ENCODE results near the gene UBQLN1.

UBQLN1 gene

DNA sequence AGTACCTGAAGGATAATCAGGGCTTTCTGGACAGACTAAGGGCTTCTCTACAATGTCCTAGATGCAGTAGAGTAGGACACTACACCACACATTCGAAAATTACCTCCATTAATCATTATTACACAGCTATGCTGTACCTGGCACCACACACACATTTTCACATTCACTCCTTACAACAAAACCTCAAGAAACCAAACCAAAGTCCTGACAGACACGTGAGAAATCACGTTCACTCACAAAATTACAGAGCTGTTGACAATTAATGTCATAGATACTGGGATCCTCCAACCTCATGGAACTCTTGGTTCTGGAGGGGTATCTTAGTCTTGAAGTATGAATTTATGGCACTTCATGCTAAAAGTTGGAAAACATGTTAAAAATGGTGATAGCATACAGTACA, 16.3 kb downstream of the UBQLN1 start:
- DNase-seq (ENCODE audit: low read depth in 2 of 2): no peak

DNA sequence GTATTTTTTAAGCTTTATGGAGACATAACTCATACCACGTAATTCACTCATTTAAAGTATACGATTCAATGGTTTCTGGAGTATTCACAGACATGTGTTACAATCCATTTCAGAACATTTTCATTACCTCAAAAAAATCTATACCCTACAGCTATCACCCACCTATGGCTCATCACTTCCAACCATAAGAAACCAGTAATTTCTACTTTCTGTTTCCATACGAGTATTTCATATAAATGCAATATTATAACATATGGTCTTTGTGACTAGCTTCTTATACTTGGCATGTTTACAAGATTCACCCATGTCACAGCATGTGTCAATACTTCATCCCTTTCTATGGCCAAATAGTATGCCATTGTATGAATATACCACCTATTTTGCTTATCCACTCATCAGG, 18.8 kb downstream of the UBQLN1 start:
- no peak for DNase-seq (ENCODE audit: low read depth in 2 of 2)

DNA sequence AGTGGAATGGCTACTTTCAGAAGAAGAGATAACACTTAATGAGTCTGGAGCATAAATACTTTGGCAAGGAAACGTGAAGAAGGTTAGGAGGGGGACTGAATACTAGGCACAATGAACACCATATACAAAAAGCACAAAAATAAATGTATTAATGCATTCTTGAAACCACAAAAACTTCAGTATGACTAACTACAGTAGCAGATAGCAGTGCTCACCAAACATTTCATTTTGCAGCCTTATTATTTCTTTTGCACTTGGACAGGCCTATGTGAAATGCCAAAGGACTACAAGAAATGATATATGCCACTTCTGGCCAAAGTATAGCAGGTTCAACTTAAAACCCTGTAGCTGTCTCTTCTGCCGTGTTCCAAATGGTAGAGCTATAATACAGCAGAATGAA, 26.3 kb downstream of the UBQLN1 start:
- no peak for DNase-seq (ENCODE audit: low read depth in 2 of 2)

DNA sequence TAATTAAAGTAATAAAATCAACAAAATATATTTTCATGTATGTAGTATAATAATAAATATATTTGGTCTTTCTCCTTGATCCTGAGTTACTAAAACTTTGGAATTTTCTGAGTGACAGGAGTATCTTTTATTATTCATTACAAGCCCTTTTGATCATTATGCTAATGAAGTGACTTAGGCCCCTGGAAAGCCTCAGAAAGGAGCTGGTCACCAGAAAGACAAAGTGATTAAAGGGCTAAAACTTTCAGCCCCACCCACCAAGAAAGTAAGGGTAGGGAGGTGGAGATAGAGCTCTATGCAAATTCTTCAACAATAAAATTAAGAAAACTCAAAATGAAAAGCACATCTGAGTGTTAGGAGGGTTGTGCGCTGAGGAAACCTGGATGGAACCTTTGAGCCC, 27.5 kb downstream of the UBQLN1 start:
- DNase-seq (ENCODE audit: low read depth in 2 of 2): no peak

DNA sequence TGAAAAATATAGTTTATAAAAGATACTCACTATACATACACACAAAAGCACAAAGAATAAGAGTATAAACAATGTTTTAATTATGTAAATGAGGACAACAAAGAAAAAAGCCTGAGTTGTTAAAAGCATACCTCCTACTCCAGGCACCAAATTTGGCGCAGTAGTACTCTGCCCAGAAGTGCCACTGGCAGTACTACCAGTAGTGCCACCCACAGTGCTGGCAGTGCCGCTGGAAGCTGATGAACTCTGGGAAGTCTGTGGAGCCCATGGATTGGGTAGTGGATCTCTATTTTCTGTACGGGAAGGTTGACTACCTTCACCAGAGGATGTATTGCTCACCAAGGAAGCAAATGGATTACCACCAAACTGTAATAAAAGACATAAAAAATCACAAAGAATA, 30.2 kb downstream of the UBQLN1 start:
- no peak for DNase-seq (ENCODE audit: low read depth in 2 of 2)

DNA sequence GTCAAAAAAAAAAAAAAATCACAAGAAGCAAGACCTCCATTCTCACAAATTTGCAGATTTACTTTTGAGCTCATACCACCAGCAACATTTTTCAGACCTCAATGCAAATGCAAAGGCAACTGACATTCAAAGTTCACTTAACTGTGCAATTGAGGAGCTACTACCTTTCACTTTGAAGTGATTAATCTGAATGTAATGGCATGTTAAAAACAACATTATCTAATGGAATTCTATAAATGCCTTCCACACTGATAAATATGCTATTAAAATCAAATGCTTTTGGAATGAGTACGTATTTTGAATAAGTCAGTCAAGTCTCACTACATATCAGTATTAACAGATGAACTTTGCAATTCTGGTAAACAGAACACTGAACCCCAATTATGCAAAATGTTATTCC, 32.3 kb downstream of the UBQLN1 start:
- no peak for DNase-seq (ENCODE audit: low read depth in 2 of 2)

DNA sequence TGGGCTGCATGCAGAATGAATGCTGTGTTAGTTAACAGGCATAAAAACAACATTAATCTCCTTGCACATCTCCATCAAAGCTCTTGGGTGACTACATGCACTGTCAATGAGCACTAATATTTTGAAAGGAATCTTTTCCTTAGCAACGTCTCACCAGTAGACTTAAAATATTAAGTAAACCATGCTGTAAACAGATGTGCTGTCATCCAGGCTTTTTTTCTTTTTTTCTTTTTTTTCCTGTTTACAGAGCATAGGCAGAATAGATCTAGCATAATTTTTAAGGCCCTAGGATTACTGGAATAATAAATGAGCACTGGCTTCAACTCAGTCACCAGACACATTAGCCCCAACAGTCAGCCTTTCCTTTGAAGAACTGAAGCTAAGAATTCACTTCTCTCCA, 36.3 kb downstream of the UBQLN1 start:
- DNase-seq (ENCODE audit: low read depth in 2 of 2): no peak

DNA sequence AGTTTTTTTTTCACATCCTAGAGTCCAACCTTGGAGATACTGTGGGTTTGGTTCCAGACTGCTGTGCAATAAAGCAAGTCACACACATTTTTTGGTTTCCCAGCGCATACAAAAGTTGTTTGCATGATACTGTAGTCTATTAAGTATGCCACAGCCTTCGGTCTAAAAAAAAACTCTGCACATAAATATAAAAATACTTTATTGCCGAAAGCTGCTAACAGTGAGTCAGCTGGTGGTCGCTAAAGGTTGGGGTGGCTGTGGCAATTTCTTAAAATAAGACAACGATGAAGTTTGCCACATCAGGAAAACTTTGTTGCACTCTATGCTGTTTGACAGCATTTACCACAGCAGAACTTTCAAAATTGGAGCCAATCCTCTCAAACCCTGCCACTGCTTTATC, 37.4 kb downstream of the UBQLN1 start:
- DNase-seq (ENCODE audit: low read depth in 2 of 2): no peak

DNA sequence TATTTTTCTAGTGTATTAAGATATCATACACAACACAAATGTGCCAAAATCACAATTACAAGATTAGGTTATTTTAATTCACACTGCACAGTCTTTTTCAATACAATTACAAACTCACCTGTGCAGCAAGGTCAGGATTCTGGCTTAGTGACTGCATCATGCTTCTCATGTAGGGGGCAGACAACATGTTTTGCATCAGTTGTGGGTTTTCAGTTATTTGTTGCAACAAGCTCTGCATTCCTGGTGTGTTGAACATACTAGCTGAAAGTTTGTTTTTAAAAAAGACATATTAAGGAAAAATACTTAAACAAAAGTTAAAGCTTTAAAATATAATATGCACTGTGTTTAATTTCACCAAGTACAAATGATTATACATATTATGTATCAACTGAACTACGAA, 38.7 kb downstream of the UBQLN1 start:
- DNase-seq (ENCODE audit: low read depth in 2 of 2): no peak

DNA sequence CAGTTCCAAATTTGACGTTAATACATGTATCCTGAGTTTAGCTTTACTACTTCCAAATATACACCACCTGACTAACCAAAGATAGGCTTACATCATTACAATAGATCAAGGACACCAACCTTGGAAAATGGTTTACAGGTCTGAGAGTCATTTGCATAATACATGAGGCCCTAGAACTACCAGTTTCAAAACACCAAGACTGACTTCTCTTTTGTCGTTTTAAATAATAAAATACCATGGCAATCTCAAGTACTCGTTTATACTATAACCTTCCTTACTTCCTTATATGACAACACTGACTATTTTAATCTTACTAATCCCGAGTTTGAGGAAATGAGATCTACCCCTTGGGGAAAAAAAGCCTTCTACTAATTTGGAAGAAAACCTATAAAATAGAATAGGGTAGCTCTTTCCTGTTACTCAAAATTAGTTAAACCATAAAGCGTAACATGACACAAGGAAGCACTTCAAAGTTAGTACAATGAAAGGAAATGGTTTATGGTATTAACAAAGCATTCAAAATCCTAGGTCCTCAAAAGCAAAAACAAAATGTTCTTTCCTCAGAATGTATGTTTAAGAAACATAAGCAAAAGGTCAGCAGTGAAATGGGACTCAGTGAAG, 42.1 kb downstream of the UBQLN1 start:
- no peak for DNase-seq (ENCODE audit: low read depth in 2 of 2)

DNA sequence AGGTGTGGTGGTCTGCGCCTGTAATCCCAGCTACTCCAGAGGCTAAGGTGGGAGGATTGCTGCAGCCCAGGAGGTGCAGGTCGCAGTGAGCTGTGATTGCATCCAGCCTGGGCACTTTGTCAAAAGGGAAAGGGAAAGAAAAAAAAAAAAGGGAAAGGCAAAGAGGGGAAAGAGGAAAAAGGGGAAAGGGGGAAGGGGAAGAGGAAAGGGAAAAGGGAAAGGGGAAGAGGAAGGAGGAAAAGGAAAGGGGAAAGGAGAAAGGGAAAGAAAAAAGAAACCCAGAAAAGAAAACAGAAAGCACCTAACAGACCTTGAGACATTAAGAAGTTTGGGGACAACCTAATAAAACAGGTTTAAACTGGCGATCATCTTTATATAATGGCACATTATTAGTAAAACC, 44.8 kb downstream of the UBQLN1 start:
- no peak for DNase-seq (ENCODE audit: low read depth in 2 of 2)

DNA sequence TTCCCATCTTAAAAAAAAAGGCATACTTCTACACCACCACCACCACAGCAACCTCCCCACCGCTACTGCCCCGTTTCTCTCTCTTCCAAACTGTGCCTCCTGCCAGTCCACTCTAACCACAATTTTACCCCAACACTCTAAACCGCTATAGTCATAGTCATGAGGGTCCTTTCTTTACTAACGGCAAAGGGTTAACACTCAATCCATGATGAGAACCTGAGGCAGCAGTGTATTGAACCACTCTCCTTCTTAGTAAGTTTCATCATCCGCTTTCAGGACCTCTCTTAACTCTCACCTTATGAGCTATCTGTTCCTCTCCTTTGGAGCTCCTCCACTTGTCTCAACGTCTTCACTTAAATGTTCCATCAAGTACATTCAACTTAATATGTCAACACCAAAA, 50.8 kb downstream of the UBQLN1 start:
- no peak for DNase-seq (ENCODE audit: low read depth in 2 of 2)

DNA sequence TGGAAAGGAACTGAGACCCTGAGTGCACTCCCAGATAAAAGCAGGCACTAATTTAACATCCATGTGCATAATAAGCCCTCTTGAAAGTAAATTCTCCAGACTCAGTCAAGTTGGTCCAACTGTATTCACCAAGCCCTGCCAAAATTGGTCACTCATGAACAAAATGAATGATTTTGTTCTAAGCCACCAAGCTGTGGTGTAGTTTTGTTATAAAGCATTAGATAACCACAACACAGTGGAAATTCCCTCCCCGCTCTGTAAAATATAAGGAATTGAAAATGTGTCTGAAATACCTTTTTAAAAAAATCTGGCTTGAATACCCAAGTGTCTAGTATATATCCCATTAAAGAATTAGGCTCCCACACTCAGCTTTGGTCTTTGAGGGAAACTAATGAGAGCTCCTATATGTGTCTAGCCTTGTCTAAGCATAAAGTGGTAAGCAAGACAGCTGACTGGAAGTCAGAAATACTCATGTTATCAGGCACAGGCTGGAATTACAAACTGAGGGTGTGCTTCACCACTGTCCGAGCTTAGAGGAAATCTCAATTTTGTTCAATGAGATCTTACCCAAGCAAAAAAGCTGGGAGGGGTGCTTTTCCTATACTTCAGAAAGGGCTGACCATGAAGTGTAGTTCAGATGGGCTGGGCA, 51.6 kb downstream of the UBQLN1 start:
- no peak for DNase-seq (ENCODE audit: low read depth in 2 of 2)

DNA sequence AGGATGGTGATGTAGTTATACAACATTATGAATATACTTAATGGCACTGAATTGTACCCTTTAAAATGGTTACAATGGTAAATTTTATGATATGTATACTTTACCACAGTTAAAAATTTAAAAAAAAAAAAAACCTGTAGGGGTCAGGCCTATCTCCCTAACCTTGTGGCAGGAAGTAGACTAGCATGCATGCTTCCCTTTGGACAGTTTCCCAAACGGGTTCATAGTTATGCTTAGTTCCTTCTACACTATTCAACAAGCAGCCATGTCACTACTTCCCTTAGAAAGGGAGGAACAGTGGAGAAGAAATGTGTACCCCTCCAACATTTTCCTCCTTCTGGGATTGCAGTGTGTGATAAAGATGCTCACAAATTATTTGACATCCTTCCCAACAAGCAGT, 52.3 kb downstream of the UBQLN1 start:
- no peak for DNase-seq (ENCODE audit: low read depth in 2 of 2)

DNA sequence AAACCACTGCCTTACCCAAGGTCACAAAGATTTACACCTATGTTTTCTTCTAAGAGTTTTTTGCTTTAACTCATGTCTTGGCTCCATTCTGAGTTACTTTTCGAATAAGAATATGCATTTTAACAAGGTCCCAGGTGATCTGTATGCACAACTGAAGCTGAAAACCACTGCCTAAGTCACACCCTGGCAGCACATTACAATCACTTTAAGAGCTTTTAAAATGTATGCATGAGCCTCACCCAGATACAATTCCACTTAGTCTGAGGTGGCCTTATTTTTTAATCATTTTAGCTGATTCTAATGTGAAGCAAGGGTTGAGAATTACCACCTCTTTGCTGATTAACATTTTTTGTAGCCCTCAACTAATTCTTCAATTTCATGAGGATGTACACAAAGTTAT, 55.3 kb downstream of the UBQLN1 start:
- no peak for DNase-seq (ENCODE audit: low read depth in 2 of 2)

DNA sequence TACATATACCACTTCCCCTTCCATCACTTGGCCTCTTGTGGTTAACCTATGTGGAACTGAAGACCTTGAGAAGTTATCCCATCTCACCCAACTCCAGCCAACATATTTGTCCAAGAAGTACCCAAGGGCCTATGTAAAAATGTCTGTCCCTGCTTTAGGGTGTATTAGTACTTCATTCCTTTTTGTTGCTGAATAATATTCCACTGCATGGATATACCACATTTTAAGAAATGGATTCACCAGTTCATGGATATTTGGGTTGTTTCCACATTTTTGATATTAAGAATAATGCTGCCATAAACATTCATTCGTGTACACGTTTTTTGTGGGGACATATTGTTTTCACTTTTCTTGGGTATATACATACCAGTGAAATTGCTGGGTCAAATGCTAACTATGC, 56.2 kb downstream of the UBQLN1 start:
- no peak for DNase-seq (ENCODE audit: low read depth in 2 of 2)

DNA sequence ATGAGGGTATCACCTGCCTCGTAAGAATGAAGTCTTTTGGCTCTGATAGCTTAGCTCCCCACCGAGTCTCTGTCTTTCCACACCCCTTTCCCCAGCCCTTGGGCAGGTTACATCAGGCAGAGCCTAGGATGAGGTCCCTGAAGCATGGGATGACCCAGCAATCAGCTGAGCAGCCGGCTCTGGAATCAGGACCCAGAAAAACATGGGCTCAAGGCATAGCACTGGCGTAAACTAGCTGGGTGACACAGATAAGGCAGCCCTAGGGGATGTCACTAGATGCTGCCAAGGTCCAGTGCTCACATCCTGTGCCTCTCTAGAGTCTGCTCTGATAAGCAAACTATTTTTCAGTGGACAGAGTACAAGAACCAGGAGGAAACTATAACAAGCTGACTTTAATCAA, 58.2 kb downstream of the UBQLN1 start:
- no peak for DNase-seq (ENCODE audit: low read depth in 2 of 2)

DNA sequence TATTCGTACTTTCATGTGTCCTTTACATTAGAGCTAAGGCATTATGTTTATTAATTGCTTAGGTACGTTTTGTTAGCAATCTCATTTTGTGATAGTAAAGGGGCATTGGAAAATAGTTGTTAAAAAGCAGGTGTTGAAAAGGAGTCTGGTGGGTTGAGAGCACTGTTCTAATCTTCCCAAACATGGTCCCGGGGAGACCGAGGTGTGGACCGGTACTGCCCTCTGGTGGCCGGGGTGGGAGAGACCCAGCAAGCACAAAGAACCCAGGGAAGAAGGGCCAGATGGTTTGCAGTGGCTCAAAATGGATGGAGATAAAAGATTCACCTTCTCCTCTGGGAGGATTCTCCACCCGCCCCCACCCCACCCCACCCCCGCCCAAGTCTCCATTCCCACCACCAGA, 58.7 kb downstream of the UBQLN1 start:
- DNase-seq (ENCODE audit: low read depth in 2 of 2): peak; percentile 2 to 7

DNA sequence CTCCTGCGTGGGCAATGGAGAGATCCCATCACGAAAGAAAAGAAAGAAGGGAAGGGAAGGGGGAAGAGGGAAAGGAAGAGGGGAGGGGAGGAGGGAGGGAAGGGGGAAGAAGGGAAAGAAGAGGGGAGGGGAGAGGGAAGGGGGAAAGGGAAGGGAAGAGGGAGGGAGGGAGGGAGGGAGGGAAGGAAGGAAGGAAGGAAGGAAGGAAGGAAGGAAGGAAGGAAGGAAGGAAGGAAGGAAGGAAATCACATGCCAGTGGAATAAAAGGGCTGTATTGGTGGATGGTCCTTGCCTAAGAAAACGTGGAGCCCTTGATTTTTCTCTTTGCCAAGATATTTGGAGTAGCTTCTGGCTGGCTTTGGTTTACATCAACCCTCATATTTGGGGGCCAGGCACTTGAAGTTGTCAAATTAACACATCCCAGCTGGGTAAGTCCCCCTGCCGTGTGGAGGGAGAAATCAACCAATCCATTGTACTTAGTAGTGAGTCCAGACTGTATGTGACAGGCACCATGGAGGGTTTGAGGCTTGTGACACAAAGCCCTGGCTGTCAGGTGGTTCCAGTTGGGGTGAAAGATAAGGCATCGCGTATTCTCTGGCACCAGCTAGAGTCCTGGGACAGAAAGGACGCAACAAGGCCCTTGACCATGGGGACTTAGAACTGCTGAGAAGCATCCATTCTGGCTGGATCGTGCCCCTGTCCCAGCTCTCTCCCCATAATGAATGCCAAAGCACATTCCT, 61.1 kb downstream of the UBQLN1 start:
- DNase-seq (ENCODE audit: low read depth in 2 of 2): no peak

DNA sequence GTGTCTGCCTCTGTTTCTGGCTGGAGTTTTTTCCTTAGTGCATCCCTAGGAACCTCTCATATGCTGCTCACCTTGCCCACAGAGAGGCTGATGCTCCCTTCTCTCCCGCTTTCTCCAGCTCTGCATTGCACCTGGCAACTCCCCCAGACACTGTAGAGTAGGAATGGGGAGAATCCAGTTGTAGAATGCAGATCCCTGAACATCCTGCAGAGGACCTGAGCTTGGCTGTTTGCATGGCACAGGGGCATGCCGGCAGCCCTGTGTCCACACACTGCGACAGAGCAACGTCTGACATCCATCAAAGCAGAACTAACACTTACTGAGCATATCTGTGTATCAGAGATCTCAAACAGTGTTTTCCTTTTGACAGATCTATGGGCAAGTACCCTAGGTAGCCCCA, 65.0 kb downstream of the UBQLN1 start:
- no peak for DNase-seq (ENCODE audit: low read depth in 2 of 2)

DNA sequence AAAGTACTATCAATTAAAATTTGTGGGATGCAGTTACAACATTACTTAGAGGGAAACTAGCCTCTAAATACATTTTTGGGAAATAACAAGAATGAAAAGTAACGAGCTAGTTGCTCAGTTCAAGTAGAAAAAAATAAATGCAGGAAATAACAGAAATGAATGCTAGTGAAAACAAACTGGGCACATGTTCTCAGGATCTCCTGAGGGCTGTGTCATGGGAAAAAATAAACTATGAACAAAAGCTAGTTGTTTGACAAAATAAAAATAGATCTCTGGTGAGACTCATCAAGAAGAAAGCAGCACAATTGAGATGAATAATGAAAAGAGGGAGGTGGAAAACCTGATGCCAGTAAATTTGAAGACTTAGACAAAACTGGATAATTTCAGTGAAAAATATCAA, 68.5 kb downstream of the UBQLN1 start:
- no peak for DNase-seq (ENCODE audit: low read depth in 2 of 2)

DNA sequence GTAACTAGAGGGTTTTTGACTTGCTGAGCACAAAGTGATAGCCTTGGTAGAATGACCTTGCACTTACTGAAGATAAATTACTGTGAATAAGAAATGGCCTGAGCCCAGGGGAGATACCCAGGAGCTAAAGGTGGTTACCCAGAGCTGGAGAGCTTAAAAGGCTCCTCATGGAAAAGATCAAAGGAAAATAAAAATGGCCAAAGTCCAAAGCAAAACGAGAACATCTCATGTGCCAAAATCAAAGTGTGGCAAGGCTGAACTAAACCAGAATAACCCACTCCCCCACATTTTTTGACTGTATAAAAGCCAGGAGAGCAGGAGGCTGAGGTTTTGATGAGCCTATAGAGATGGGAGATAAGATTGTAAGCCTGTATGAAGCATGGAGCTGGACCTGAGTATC, 70.4 kb downstream of the UBQLN1 start:
- no peak for DNase-seq (ENCODE audit: low read depth in 2 of 2)

DNA sequence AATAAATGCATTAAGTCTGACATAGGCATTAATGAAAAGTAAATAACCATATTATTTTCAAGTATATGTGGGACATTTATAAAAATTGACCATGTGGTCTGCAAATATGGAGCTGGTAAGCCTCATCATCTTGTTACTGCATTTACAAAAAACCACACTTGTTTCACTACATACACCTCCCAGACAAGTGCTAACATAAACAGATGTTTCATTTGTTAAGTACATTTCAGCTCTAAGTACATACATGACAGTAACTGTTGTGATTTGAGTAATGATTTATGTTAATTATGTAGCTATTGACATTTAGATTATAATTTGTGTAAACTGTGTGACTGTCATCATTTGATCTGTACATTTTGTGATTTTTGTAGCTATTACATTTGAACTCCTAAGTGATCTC, 70.9 kb downstream of the UBQLN1 start:
- no peak for DNase-seq (ENCODE audit: low read depth in 2 of 2)

All from fibroblast of skin of left biceps (primary cell).